HG02623 (cell line): ENCODE data around the gene MAT2A.
"Not testable (repeated sequence)": the region's sequence is repeated elsewhere in the genome, so short reads cannot be mapped to it uniquely, and the experiment has no call there.

Source experiments
- ATAC-seq: cut with Tn5 transposase; IDR thresholded peaks from one replicate; pipeline ENCODE4 v1.9.1; 2021; ENCODE audit warnings: moderate library complexity; ENCODE audit not compliant: unreplicated experiment

MAT2A gene

GRCh38 chr2:85547089-85547858 lies 8.3 kb downstream of the MAT2A start:
- ATAC-seq = no peak

GRCh38 chr2:85547859-85548607 lies 9.1 kb downstream of the MAT2A start:
- ATAC-seq = no peak

DNA sequence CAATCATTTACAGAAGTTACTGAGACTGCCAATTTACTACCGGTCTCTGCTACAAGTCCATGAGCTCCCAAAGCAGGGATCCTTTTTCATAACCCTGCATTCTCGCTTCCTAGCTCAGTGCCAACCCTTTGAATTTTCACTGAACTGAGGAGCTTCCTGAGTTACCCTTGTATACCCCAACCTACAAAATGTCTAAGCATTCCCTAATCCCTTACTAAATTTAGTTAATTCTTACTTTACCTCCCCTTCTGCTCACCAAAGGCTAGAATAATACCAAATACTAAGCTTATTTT lies 9.6 kb downstream of the MAT2A start:
- no peak for ATAC-seq

GRCh38 chr2:85549095-85549494 lies 10.1 kb downstream of the MAT2A start:
- ATAC-seq = no peak

DNA sequence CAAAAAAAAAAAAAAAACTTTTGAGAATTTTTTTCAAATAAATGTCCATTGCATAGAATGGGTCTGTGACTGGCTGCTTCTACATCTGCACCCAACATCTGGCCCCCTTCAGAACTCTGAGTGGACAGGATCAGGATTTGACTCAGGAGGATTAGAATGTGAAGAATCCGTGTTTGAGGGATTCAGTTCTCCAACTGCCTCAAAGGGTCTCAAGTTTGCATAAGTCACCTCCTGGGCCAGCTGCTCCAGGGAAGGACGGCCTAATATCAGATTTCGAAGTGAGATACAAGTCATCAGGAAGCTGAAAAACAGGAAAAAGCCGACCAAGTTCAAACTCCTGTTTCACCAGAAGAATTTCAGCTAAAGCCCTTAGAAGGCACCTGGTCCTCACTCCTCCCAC lies 10.9 kb downstream of the MAT2A start:
- no peak for ATAC-seq

DNA sequence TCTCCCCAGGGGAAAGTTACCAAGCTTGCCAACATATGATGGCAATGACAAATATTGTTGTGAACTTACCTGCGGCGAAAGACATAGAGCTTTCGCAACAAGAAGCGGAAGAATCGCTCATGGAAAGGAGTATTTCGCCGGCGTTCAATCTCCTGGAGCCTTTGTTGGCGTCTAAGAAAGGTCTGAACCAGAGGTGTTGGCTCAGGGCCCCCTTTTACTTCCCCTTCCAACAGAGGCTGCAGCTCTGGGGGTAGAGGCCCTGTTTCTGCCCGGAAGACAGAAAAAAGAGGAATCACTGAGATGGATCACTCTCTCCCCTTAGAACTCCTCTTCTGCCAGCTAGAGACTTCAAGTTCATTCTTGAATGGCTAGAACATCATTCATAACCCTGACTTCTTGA lies 11.5 kb downstream of the MAT2A start:
- no peak for ATAC-seq

- peak; percentile 61 for ATAC-seq
Measured at GRCh38 chr2:85551698-85552678, 13.0 kb downstream of the MAT2A start.

GRCh38 chr2:85553184-85553583 lies 14.2 kb downstream of the MAT2A start:
- no peak for ATAC-seq

- ATAC-seq = no peak
Measured at GRCh38 chr2:85554980-85555612, 16.1 kb downstream of the MAT2A start.

DNA sequence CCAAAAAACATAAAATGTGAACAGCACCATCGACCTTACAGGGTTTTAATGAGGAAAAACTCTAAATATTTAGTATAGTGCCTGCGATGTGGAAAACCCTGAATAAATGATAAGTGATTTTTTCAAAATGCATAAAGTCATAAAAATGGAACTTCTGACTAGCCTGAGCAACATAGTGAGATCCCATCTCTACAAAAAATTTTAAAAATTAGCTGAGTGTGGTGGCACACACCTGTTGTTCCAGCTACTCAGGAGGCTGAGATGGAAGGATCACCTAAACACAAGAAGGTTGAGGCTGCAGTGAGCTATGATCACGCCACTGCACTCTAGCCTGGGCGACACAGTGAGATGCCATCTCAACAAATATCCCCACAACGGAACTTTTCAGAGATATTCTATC lies 18.2 kb downstream of the MAT2A start:
- no peak for ATAC-seq

DNA sequence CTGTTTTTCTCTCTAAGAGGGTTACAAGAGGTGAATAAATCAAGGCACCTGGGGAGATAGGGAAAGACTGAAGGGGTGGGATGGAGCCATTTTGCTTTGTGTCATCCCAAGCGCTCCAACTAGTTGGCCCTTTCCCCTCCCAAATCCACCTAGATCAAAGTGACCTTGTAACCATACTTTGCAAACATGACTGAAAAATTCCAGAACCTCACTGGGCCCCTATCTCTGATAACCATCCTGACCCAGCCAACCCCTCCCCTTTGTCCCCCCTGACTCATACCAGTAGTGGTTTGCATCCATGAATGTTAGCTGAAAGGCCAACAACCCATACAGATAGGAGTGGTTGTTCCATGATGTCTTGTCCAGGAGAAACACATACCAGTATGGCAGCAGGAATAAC lies 19.2 kb downstream of the MAT2A start:
- no peak for ATAC-seq

DNA sequence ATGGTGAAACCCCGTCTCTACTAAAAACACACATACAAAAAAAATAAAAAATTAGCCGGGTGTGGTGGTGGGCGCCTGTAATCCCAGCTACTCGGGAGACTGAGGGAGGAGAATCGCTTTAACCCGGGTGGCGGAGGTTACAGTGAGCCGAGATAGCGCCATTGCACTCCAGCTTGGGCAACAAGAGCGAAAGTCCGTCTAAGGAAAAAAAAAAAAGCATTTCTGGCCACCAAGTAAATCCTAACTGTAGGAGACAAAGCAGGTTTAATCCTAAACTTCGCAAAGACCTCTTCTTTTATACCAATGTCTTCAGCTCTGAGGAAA lies 21.4 kb downstream of the MAT2A start:
- not testable (repeated sequence) for ATAC-seq

- ATAC-seq = peak; percentile 5
Measured at GRCh38 chr2:85560812-85561279, 21.9 kb downstream of the MAT2A start.

GRCh38 chr2:85561280-85562212 lies 22.6 kb downstream of the MAT2A start, which contains the start of gene GGCX:
Gene GGCX (minus strand): TSS chr2:85561493. CDS start chr2:85561428, 65 bp downstream.
- ATAC-seq = peak; percentile 87

GRCh38 chr2:85564144-85564563 lies 25.2 kb downstream of the MAT2A start:
- ATAC-seq = no peak

GRCh38 chr2:85566265-85566664 lies 27.3 kb downstream of the MAT2A start:
- ATAC-seq = no peak

DNA sequence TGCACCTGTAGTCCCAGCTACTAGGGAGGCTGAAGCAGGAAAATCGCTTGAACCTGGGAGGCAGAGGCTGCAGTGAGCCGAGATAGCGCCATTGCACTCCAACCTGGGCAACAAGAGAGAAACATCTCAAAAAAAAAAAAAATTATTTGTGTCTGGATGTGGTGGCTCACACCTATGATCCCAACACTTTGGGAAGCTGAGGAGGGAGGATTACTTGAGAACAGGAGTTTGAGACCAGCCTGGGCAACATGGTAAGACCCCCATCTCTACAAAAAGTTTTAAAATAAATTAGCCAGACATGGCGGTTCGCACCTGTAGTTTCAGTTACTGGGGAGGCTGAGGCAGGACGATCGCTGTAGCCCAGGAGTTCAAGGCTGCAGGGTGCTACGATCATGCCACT lies 36.8 kb downstream of the MAT2A start:
- ATAC-seq = no peak

DNA sequence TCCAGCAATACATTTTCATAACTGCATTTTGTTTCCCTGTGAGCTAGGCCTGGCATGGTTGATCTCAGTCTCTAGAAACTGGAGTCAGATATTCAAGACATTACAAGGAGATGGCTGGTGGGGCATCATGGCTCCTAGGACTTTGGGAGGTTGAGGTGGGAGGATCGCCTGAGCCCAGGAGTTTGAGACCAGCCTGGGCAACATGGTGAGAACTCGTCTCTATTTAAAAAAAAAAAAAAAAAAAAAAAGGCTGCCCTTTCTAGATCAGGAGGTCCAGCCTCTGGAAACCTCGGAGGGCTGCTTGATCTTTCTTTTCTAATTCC lies 38.1 kb downstream of the MAT2A start:
- ATAC-seq = no peak

GRCh38 chr2:85577386-85578242 lies 38.6 kb downstream of the MAT2A start, which contains the start of gene VAMP8:
Gene VAMP8 (plus strand): TSS chr2:85577586. CDS start chr2:85577647, 61 bp downstream.
- ATAC-seq = no peak
